PC-9 (cell line): ENCODE data around the gene CD8B2.
"Not testable (repeated sequence)": the region's sequence is repeated elsewhere in the genome, so short reads cannot be mapped to it uniquely, and the experiment has no call there.

ENCODE experiments used
- EZH2 ChIP-seq: fragments of 200-600 bp; sonication (generic); IDR thresholded peaks from 2 replicates; pipeline ENCODE4 v1.8.0; 2017; ENCODE audit warnings: antibody characterized with exemption, low read depth
- TF ChIP-seq, protein P1 (sequence below): fragments of 200-600 bp; sonication (generic); conservative IDR thresholded peaks from 2 replicates; pipeline ENCODE4 v1.6.1; 2017; ENCODE audit warnings: mixed run types, antibody characterized with exemption, mild to moderate bottlenecking, moderate library complexity

DNA sequence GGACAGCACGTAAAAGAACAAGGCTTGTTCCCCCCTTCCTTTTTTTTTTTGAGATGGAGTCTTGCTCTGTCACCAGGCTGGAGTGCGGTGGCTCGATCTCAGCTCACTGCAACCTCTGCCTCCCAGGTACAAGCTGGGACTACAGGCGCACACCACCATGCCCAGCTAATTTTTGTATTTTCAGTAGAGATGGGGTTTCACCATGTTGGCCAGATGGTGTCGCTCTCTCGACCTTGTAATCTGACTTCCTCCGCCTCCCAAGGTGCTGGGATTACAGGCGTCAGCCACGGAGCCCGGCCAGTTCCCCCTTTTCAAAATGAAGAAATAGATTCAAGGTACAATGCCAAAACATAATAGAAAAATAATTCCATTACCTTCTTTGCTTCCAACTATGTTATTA is 25.3 kb upstream of the CD8B2 start:
- TF ChIP-seq, protein P1, sequence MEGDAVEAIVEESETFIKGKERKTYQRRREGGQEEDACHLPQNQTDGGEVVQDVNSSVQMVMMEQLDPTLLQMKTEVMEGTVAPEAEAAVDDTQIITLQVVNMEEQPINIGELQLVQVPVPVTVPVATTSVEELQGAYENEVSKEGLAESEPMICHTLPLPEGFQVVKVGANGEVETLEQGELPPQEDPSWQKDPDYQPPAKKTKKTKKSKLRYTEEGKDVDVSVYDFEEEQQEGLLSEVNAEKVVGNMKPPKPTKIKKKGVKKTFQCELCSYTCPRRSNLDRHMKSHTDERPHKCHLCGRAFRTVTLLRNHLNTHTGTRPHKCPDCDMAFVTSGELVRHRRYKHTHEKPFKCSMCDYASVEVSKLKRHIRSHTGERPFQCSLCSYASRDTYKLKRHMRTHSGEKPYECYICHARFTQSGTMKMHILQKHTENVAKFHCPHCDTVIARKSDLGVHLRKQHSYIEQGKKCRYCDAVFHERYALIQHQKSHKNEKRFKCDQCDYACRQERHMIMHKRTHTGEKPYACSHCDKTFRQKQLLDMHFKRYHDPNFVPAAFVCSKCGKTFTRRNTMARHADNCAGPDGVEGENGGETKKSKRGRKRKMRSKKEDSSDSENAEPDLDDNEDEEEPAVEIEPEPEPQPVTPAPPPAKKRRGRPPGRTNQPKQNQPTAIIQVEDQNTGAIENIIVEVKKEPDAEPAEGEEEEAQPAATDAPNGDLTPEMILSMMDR: not testable (repeated sequence)
- TF ChIP-seq EZH2: not testable (repeated sequence)
